ENCODE data around the gene TSSC4.

Gene TSSC4

DNA sequence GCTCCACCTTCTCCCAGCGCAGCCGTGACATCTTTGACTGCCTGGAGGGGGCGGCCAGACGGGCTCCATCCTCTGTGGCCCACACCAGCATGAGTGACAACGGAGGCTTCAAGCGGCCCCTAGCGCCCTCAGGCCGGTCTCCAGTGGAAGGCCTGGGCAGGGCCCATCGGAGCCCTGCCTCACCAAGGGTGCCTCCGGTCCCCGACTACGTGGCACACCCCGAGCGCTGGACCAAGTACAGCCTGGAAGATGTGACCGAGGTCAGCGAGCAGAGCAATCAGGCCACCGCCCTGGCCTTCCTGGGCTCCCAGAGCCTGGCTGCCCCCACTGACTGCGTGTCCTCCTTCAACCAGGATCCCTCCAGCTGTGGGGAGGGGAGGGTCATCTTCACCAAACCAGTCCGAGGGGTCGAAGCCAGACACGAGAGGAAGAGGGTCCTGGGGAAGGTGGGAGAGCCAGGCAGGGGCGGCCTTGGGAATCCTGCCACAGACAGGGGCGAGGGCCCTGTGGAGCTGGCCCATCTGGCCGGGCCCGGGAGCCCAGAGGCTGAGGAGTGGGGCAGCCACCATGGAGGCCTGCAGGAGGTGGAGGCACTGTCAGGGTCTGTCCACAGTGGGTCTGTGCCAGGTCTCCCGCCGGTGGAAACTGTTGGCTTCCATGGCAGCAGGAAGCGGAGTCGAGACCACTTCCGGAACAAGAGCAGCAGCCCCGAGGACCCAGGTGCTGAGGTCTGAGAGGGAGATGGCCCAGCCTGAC, 2.5 kb downstream of the TSSC4 start:
- Histone ChIP-seq H3K9me3 (ENCODE audit: low read length) (no peaks in the 10 kb centered on the region), H2AFZ (ENCODE audit: low read length) (no peak overlapping the region), H3K27me3 (ENCODE audit: insufficient read depth, low read length) (no peaks in the 10 kb centered on the region), H3K9ac (ENCODE audit: low read length) (no peak overlapping the region), H3K36me3 (ENCODE audit: insufficient read depth, low read length) (peaks cover 19% of the 10 kb centered on the region), H3K27ac (ENCODE audit: low read depth, low read length, poor library complexity, severe bottlenecking) (no peak overlapping the region), H3F3A (ENCODE audit: insufficient read depth, low read length) (no peaks in the 10 kb centered on the region), H3K4me2 (ENCODE audit: low read length) (no peak overlapping the region), H3K4me3 (ENCODE audit: low read depth, low read length, poor library complexity, severe bottlenecking) (no peak overlapping the region), H4K20me1 (ENCODE audit: insufficient read depth, low read length) (no peaks in the 10 kb centered on the region), H3K4me1 (ENCODE audit: insufficient read depth, low read length, severe bottlenecking) (peaks cover 21% of the 10 kb centered on the region), H3K9me2 (ENCODE audit: low read depth, low read length) (no peaks in the 10 kb centered on the region), H3K79me2 (ENCODE audit: insufficient read depth, low read length) (no peaks in the 10 kb centered on the region)
- TF ChIP-seq EZH2 (IDR thresholded peaks at IDR 0.05; ENCODE audit: borderline replicate concordance, low read length), result no peak
- TF ChIP-seq, protein P1, sequence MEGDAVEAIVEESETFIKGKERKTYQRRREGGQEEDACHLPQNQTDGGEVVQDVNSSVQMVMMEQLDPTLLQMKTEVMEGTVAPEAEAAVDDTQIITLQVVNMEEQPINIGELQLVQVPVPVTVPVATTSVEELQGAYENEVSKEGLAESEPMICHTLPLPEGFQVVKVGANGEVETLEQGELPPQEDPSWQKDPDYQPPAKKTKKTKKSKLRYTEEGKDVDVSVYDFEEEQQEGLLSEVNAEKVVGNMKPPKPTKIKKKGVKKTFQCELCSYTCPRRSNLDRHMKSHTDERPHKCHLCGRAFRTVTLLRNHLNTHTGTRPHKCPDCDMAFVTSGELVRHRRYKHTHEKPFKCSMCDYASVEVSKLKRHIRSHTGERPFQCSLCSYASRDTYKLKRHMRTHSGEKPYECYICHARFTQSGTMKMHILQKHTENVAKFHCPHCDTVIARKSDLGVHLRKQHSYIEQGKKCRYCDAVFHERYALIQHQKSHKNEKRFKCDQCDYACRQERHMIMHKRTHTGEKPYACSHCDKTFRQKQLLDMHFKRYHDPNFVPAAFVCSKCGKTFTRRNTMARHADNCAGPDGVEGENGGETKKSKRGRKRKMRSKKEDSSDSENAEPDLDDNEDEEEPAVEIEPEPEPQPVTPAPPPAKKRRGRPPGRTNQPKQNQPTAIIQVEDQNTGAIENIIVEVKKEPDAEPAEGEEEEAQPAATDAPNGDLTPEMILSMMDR (IDR thresholded peaks at IDR 0.05; ENCODE audit: low read length), result no peak

DNA sequence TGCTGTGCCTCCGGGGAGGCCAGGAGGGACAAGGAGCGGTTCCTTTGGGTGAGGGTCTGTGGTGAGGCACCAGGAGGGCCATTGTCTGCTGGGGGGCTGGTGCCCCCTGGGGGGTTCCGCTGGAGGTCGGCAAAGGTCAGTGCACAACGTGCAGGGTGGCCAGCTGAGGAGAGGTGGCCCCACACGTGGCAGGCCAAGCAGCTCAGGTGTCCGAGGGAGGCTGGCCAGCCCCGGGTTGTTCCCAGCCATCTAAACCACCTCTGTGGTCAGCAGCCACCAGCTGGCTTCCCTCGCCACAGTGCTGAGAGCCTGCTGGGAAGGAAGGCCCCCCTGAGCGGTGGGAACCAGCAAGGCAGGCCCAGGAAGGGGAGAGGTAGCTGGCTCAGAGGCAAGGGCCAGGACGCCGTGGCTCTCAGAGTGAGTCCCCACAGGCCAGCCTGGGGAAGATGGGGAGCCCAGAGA, 4.2 kb downstream of the TSSC4 start:
- no peak overlapping the region for H2AFZ ChIP-seq (ENCODE audit: low read length)
- H3K36me3 ChIP-seq (ENCODE audit: insufficient read depth, low read length), result peaks cover 15% of the 10 kb centered on the region
- no peak overlapping the region for H3K9ac ChIP-seq (ENCODE audit: low read length)
- no peaks in the 10 kb centered on the region for H4K20me1 ChIP-seq (ENCODE audit: insufficient read depth, low read length)
- H3K4me2 ChIP-seq (ENCODE audit: low read length), result no peak overlapping the region
- no peaks in the 10 kb centered on the region for H3F3A ChIP-seq (ENCODE audit: insufficient read depth, low read length)
- no peaks in the 10 kb centered on the region for H3K9me3 ChIP-seq (ENCODE audit: low read length)
- no peaks in the 10 kb centered on the region for H3K9me2 ChIP-seq (ENCODE audit: low read depth, low read length)
- H3K79me2 ChIP-seq (ENCODE audit: insufficient read depth, low read length), result no peaks in the 10 kb centered on the region
- H3K4me3 ChIP-seq (ENCODE audit: low read depth, low read length, poor library complexity, severe bottlenecking), result no peak overlapping the region
- H3K4me1 ChIP-seq (ENCODE audit: insufficient read depth, low read length, severe bottlenecking), result peaks cover 9% of the 10 kb centered on the region
- no peak overlapping the region for H3K27ac ChIP-seq (ENCODE audit: low read depth, low read length, poor library complexity, severe bottlenecking)
- no peaks in the 10 kb centered on the region for H3K27me3 ChIP-seq (ENCODE audit: insufficient read depth, low read length)
- no peak for TF ChIP-seq EZH2 (IDR thresholded peaks at IDR 0.05; ENCODE audit: borderline replicate concordance, low read length)
- TF ChIP-seq, protein P1 (IDR thresholded peaks at IDR 0.05; ENCODE audit: low read length), result no peak

DNA sequence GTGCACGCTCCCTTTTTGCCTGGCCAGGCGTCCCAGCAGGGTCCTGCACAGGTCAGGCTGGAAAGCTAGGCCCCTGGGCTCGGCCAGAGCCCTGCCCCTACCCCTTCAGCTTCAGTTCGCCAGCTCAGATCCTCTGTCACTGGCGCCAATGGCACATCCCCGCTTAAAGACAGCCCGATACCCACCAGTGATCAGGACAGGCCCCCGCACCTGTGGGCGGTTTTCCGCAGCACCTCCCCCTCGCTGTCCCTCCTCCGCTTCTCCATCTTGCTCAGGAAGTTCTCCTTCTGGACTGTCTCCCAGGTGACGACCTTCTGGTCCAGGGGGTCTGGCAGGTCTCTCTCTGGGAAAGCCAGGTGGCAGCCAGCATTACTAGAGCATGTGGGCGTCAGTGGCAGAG, 5.9 kb downstream of the TSSC4 start:
- Histone ChIP-seq H3K9me3 (ENCODE audit: low read length) (no peaks in the 10 kb centered on the region), H4K20me1 (ENCODE audit: insufficient read depth, low read length) (no peaks in the 10 kb centered on the region), H3K36me3 (ENCODE audit: insufficient read depth, low read length) (peaks cover 15% of the 10 kb centered on the region), H3K27ac (ENCODE audit: low read depth, low read length, poor library complexity, severe bottlenecking) (no peak overlapping the region), H3K79me2 (ENCODE audit: insufficient read depth, low read length) (no peaks in the 10 kb centered on the region), H2AFZ (ENCODE audit: low read length) (no peak overlapping the region), H3K4me3 (ENCODE audit: low read depth, low read length, poor library complexity, severe bottlenecking) (no peak overlapping the region), H3K9me2 (ENCODE audit: low read depth, low read length) (no peaks in the 10 kb centered on the region), H3K4me2 (ENCODE audit: low read length) (no peak overlapping the region), H3K4me1 (ENCODE audit: insufficient read depth, low read length, severe bottlenecking) (peaks cover 5% of the 10 kb centered on the region), H3K27me3 (ENCODE audit: insufficient read depth, low read length) (no peaks in the 10 kb centered on the region; the same call in 1 of the 2 replicates), H3F3A (ENCODE audit: insufficient read depth, low read length) (no peaks in the 10 kb centered on the region), H3K9ac (ENCODE audit: low read length) (no peak overlapping the region)
- TF ChIP-seq, protein P1 (IDR thresholded peaks at IDR 0.05; ENCODE audit: low read length), result no peak
- TF ChIP-seq EZH2 (IDR thresholded peaks at IDR 0.05; ENCODE audit: borderline replicate concordance, low read length), result no peak
